Measurements from ENCODE around the gene MEDAG.

The MEDAG gene

DNA sequence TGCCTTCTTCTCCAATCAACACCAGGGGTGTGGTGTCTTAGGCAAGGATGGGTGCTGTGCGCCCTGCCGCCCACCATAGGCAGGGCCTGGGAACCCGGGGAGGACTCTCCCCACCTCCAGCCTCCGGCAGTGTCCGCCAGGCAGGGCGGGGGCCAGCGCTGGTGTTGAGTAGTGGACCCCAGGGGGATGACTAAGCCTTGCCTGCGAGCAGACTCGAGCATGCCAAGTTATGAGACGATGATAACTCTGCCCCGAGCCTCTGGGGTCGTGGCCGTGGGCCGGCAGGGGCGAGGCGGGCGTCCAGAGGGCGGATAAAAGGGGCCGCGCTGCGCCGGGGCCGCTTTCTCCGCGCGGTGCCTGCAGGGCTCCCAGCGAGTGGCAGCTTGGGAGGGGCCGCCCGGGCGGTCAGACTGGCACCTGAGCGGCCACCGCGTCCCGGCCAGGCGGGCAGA, at the start of gene MEDAG:
MEDAG (plus strand) TSS at position 340 of the 452 bp plus-strand sequence. CDS start 245 bp downstream, outside the sequence.
- DNase-seq, result peak; percentile 72

- no peak for DNase-seq
Observed at GRCh38 chr13:30857018-30857417, 49.1 kb upstream of the MEDAG start.

- DNase-seq, result no peak
Observed at GRCh38 chr13:30857636-30858035, 48.4 kb upstream of the MEDAG start.

DNA sequence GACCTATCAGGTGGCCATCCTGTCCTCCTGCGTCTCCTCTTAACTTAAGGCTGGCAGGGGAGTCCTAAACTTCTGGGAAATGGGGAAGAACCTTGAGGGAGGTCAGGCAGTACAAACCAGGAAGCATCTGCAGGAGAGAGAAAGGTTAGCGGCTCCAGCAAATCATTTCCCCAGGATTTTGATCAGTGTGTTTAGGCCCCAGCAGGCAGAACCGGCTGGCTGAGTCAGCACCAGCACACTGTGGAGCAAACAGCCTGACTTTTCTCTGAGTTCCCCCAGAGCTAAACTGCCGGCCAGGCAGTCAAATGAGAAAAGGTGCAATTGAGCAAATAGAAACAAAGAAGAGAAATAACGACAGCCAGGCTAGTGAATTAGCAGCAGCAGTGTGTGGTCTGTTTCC, 46.7 kb upstream of the MEDAG start:
- no peak for DNase-seq

DNA sequence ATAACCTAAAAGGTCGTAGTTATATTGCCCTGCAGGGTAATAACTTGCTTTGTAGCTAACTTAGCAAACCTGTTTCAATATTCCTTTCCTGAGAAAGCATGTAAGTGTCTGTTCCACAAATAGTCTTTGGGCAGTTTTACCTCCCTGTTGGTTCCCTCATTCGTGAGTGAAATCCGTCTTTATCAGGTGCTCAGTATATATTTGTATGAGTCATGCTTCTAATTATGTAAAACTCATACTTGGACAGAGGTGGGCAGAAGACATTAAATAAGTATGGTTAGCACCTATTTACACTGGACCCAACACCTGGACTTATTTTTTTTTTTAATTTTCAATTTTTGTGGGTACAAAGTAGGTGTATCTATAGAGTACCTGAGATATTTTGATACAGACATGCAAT, 44.9 kb upstream of the MEDAG start:
- DNase-seq, result no peak

DNA sequence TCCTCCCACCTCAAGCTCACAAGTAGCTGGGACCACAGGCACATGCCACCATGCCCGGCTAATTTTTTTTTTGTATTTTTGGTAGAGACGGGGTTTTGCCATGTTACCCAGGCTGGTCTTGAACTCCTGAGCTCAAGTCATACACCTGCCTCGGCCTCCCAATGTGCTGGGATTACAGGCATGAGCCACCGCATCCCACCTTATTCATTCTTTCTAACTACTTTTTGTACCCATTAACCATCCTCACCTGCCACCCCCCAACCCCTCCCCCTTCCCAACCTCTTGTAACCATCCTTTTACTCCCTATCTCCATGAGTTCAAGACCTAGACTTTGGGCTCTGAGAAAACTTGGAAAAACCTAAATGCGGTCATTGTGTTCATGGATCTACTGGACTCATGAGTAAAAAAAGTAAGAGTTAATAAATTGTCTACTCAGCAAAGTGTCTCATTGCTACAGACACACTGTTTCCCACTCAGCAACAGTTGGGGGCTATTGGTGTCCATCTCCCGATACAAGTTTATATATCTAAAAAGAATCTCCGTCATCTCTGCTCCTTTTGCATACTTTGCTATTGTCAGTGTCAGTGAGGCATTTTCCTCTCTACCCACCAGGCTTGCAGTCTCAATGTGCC, 44.1 kb upstream of the MEDAG start:
- no peak for DNase-seq

DNA sequence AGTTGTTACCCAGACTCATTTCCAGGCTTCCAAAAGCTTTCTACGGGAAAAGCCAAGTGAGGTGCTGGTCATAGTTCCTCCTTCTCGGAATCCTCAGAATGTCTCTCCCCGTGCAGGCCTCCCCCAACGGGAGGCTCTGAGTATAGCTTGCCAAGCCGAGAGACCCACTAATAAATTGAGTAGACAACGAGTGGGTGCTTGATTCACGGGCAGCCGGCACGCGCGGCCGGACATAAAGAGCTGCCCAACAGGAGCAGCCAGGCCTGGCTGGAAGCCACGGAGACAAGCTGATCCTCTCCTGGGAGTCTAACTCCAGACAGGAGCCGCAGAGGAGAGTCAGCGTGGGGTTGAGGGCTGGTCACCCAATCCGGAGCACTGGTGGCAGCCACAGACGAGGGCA, 43.4 kb upstream of the MEDAG start:
- no peak for DNase-seq

- DNase-seq, result no peak
Observed at GRCh38 chr13:30863231-30863630, 42.8 kb upstream of the MEDAG start.

GRCh38 chr13:30863796-30864195, 42.3 kb upstream of the MEDAG start:
- no peak for DNase-seq

DNA sequence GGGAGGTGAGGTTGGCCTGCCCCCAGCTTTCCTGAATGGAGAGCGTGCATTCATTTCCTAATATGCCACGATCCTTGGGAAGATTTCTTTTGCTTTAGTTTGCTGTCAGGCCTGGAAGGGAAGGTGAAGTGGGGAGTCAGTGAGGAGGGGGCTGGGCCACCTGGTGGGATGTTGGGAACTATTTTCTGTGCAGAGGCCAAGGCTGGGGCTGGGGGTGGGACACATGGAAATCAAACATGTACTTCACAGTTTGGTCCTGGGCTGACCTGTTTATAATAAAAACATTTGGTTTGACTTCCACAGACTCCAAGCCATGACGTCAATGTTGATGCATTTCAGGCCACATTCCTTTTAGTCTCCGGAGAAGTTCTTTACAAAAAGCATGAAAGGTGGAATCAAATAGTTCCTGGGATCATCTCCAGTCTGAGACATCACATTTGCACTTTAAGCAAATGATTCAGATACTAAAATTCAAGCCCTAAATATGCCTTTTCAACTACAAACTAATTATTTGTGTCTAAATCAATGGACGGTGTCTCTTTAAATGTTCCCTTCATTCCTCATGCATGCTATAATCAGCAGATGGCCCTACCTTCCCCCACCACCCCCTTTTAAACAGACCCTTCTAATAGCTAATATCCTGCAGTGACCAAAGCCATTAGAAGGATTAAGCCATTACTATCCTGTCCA, 41.5 kb upstream of the MEDAG start:
- DNase-seq, result peak; percentile 97

DNA sequence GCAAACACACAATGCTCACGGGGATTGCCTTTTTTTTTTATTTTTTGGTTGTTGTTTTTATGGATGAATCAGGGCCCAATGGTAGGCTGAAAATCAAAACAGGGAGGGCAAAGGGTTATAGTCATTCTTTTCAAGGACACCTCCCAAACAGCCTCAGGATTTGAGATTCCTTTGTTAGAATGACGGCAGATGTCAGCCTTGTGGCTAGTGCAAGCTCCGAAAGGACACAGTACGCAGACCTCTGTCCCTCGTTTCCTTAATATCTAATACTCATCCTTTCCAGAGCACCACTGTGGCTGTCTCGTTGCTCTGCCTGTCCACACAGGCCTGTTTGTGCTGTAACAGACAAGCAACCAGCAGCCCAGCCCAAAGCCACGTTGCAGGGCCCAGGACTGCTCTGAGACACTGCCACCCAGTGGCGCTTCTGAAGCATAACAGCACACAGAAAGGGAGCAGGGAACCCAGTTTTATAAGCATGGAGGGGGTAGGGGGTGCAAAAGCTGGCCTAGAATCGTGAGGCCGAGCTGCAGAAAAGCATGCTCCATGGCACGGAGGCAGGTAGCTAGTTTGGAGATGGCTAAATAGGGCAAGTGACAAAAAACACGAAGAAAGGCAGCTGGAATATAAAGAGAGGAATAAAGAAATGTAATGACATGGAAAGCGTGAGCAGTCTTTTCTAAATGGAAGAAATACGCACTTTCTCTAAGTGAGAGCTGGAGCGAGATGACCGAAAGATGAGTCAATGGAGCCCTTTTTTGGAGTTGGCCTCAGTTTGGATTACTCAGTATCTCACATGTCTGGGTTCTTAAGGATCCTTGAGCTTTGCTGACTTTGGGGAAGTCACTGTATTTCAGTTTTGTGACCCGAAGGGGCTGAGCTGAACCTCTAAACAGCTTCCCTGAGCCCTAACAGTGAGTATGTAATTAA, 40.7 kb upstream of the MEDAG start:
- DNase-seq, result peak; percentile 94

- DNase-seq, result no peak
Observed at GRCh38 chr13:30866677-30867076, 39.4 kb upstream of the MEDAG start.

DNA sequence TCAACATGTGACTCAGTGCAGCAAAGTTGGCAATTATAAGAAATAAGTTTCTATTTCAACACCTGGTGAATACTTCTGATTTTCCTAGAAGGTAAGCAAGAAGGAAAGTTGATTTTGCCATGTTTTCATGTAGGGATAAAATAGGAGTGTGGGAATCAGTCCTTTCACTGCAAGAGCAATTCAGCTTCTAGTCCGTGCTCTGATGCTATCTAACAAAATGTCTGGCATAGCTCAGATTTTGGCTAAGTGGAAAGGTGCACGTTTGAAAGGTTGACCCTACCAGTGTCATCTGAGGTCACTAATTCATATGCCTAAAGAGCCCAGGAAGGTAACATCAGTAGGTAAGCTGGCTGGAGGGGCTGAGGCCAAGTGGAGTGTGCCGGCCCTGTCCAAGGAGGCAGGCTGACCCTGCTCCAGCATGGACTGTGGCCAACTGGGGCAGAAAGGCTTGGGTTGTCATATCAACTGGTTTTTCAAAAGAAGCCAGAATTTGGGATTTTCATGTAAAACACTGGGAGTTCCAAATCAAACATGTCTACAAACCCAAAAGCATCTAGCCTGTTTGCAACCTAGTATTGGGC, 38.9 kb upstream of the MEDAG start:
- DNase-seq, result no peak

- no peak for DNase-seq
Observed at GRCh38 chr13:30868799-30869470, 37.1 kb upstream of the MEDAG start.

- DNase-seq, result no peak
Observed at GRCh38 chr13:30869491-30869890, 36.6 kb upstream of the MEDAG start.

DNA sequence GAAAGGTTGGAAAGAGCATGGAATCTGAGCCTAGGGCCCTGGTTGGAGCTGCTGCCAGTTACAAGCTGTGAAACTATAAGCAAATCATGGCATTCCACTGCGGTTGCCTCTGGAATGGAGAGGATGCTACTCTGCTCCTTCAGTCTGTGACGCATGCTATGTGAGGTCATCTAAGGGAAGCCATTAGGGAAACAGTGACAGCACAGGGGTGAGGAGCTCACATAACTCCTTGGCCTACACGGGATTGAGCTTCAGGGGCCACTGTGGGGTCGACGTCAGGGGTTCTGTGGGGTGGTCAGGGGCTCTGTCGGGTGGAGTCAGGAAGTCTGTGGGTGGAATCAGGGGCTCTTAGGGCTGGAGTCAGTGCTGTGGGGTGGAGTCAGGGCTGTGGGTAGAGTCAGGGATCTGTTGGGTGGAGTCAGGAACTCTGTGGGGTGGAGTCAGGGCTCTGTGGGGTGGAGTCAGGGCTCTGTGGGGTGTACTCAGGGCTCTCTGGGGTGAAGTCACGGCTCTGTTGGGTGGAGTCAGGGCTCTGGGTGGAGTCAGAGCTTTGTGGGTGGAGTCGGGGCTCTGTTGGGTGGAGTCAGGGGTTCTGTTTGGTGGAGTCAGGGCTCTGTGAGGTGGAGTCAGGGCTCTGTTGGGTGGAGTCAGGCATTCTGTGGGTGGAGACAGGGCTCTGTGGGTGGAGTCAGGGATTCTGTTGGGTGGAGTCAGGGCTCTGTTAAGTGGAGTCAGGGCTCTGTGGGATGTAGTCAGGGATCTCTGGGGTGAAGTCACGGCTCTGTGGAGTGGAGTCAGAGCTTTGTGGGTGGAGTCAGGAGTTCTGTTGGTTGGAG, 35.8 kb upstream of the MEDAG start:
- peak; percentile 100 for DNase-seq

DNA sequence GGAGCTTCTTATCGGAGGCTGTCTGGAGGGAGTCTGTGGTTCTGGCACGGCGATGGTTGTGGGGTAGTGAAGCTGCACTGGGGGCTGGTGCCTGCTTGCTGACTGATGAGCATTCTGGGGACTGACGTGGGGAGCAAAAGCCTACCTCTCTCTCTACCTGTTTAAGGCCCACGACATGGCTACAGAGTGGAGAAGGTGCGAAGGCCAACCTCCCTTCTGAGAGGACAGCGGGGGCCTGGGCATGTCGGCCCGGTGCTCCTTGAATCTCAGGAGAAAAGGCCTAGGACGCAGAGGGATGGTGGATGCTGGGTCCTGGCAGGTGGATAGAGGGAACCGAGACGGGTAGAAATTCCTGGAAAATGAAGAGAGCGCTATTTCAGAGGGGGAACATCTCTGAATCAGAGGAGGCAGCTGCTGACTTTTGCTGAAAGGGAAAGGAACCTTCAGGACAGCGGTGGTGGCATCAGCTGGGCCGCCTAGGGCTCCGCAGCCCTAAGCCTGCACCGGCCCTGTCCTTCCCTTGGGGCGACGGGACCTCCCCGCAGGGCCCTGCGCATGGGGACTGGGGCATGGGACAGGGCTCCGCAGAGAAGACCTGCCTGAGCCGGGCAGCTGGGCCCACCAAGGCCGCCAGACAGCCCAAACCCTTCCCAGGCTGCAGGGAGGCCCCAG, 35.0 kb upstream of the MEDAG start:
- no peak for DNase-seq

DNA sequence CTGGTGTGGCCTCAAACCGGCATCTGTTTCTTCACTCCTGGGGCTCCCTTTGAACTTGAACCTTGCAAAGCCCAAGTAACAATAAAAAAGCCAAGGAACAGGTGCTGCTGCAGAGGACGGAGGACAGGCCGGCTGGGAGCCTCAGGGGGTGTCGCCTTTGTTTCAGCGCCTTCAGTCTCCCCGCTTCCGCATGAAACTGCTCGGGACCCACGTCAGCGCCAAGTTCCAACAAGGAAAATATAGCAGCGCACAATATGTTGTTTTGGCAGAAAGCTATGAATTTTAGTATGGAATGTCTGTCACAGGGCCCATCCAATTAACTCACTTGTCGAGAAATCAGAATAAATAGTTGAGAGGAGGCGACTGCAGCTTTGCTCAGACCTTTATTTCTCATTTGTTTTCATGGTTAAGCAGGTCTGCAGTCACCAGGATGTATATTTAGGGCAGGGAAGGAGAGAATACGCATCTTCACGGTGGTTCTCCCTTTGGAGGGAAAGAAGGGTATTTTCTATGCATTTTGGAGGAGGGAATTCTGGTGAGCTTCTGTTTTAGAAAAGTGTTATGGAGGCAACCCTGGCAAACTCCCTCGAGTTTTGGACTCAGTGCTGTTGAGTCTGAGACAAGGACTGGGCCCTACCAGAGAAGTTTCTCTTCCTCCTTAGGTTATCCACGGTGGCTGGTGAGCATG, 34.3 kb upstream of the MEDAG start:
- DNase-seq, result peak; percentile 27

DNA sequence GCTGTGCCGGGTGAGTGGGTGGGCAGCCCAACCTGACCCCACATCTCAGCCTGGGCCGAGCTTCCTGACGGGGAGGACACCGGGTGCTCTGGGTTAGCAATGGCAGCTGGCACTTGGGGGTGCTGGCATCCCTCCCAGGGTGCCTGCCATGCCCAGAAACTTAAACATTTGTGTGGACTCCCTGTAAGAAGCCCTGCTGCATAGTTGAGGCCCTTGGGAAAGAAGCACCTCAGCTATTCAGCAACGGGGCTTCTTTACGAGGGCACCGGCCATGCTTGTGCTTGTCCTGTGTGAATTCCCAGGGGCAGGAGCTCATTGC, 33.8 kb upstream of the MEDAG start:
- DNase-seq, result no peak

DNA sequence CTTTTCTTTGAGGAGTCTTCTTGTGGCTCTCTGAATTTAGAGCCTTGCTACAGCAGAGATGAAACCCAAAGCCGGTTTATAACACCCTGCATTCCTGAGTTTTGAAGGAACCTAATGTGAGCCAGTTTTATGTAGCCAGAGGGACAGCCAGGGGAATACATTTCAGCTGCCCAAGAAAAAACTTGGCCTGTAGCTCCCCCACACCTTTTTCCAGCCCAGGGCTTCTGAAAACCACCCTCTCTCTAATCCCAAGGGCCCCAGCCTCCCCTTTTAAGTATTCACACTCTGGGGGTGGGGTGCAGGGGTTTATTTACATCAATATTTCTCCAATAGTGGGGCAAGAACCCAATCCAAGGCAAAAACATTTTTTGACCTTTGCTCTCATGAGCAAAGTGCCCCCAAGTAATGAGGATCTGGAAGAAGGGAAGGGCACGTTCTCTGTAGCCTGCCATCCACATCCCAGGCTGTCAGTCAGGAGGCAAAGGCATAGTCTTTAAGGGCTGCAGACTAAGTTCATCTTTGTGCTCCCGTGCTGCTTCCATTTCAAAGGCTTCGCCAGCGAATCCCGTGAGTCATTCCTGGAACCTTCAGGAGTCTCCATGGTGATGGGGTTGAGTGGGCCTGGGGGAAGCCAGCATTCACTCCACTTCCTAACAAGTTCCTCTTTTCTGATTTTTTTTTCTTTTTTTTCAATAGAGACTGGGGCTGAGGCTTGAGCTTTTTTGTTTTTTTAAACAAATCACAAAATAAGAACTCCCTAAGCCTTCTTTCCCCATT, 33.2 kb upstream of the MEDAG start:
- peak; percentile 96 for DNase-seq

Measured in fibroblast of skin of right quadriceps (primary cell).